ENCODE measurements around the gene PARVA. TPM values are rescaled to one million over a fixed set of nuclear protein-coding genes. Genes with fewer than 3 reads are reported as not detected.

Gene PARVA
- total RNA-seq, 1 experiment from 2014 or later, result 43.9 TPM

GRCh38 chr11:12494699-12495098 is 117.3 kb downstream of the PARVA start:
- no peak overlapping the region for H3K27ac ChIP-seq
- no peak for DNase-seq

GRCh38 chr11:12496181-12497025 is 119.0 kb downstream of the PARVA start:
- peak overlapping the region; percentile 21; the same call in 1 of the 2 replicates for H3K27ac ChIP-seq
- peaks cover 3% of the 10 kb centered on the region for H3K4me1 ChIP-seq
- DNase-seq, result peak; percentile 48 to 50
- H3K4me3 ChIP-seq, result no peak overlapping the region
- H3K36me3 ChIP-seq, result peaks cover 14% of the 10 kb centered on the region
- H3K9me3 ChIP-seq (replicated peaks), result no peaks in the 10 kb centered on the region; the same call in 1 of the 2 replicates
- no peaks in the 10 kb centered on the region for H3K27me3 ChIP-seq

More at GRCh38 chr11:12494699-12495098, 117.3 kb downstream of the PARVA start:
- Histone ChIP-seq H3K9me3 (replicated peaks) (no peaks in the 10 kb centered on the region; the same call in 1 of the 2 replicates), H3K4me1 (peaks cover 3% of the 10 kb centered on the region), H3K27me3 (no peaks in the 10 kb centered on the region), H3K4me3 (no peak overlapping the region), H3K36me3 (peaks cover 13% of the 10 kb centered on the region)

GRCh38 chr11:12497431-12497830 is 120.1 kb downstream of the PARVA start:
- DNase-seq, result no peak
- no peaks in the 10 kb centered on the region; the same call in 1 of the 2 replicates for H3K9me3 ChIP-seq (replicated peaks)
- H3K4me1 ChIP-seq, result peaks cover 3% of the 10 kb centered on the region
- no peaks in the 10 kb centered on the region for H3K27me3 ChIP-seq
- no peak overlapping the region for H3K27ac ChIP-seq
- H3K4me3 ChIP-seq, result no peak overlapping the region
- peaks cover 16% of the 10 kb centered on the region for H3K36me3 ChIP-seq

GRCh38 chr11:12499071-12499470 is 121.7 kb downstream of the PARVA start:
- H3K9me3 ChIP-seq (replicated peaks), result no peaks in the 10 kb centered on the region; the same call in 1 of the 2 replicates
- no peak for DNase-seq
- H3K36me3 ChIP-seq, result peaks cover 16% of the 10 kb centered on the region
- no peak overlapping the region for H3K27ac ChIP-seq
- H3K4me3 ChIP-seq, result no peak overlapping the region
- peaks cover 3% of the 10 kb centered on the region for H3K4me1 ChIP-seq
- H3K27me3 ChIP-seq, result no peaks in the 10 kb centered on the region

GRCh38 chr11:12502046-12502445 is 124.7 kb downstream of the PARVA start:
- peaks cover 22% of the 10 kb centered on the region for H3K36me3 ChIP-seq
- no peak for DNase-seq
- H3K27me3 ChIP-seq, result no peaks in the 10 kb centered on the region
- no peak overlapping the region for H3K27ac ChIP-seq
- H3K9me3 ChIP-seq (replicated peaks), result no peaks in the 10 kb centered on the region
- H3K4me1 ChIP-seq, result no peaks in the 10 kb centered on the region
- no peak overlapping the region for H3K4me3 ChIP-seq

- Histone ChIP-seq H3K27ac (no peak overlapping the region), H3K36me3 (peaks cover 19% of the 10 kb centered on the region)
- peak in 1 of 2 experiments; percentile 23 for DNase-seq
Measured at GRCh38 chr11:12503039-12503484, 125.7 kb downstream of the PARVA start.

GRCh38 chr11:12503886-12504285 is 126.5 kb downstream of the PARVA start:
- no peak overlapping the region for H3K27ac ChIP-seq
- no peak overlapping the region for H3K4me3 ChIP-seq
- peaks cover 24% of the 10 kb centered on the region for H3K36me3 ChIP-seq
- H3K9me3 ChIP-seq (replicated peaks), result no peaks in the 10 kb centered on the region
- no peaks in the 10 kb centered on the region for H3K27me3 ChIP-seq
- no peak for DNase-seq
- H3K4me1 ChIP-seq, result no peaks in the 10 kb centered on the region

More at GRCh38 chr11:12503039-12503484, 125.7 kb downstream of the PARVA start:
- Histone ChIP-seq H3K4me1 (no peaks in the 10 kb centered on the region), H3K4me3 (no peak overlapping the region), H3K27me3 (no peaks in the 10 kb centered on the region), H3K9me3 (replicated peaks) (no peaks in the 10 kb centered on the region)

- DNase-seq, result no peak
- no peaks in the 10 kb centered on the region for H3K27me3 ChIP-seq
- H3K27ac ChIP-seq, result no peak overlapping the region
- no peak overlapping the region for H3K4me3 ChIP-seq
- no peaks in the 10 kb centered on the region for H3K9me3 ChIP-seq (replicated peaks)
- H3K36me3 ChIP-seq, result peaks cover 27% of the 10 kb centered on the region
- no peaks in the 10 kb centered on the region for H3K4me1 ChIP-seq
Measured at GRCh38 chr11:12505183-12505582, 127.8 kb downstream of the PARVA start.

GRCh38 chr11:12506404-12506921 is 129.1 kb downstream of the PARVA start:
- Histone ChIP-seq H3K4me3 (no peak overlapping the region), H3K4me1 (no peaks in the 10 kb centered on the region), H3K27me3 (no peaks in the 10 kb centered on the region), H3K36me3 (peaks cover 23% of the 10 kb centered on the region), H3K27ac (no peak overlapping the region), H3K9me3 (replicated peaks) (no peaks in the 10 kb centered on the region)
- no peak for DNase-seq

GRCh38 chr11:12507391-12507790 is 130.0 kb downstream of the PARVA start:
- peaks cover 22% of the 10 kb centered on the region for H3K36me3 ChIP-seq
- no peaks in the 10 kb centered on the region for H3K4me1 ChIP-seq
- no peaks in the 10 kb centered on the region for H3K9me3 ChIP-seq (replicated peaks)
- H3K27ac ChIP-seq, result no peak overlapping the region
- H3K4me3 ChIP-seq, result no peak overlapping the region
- no peak for DNase-seq
- no peaks in the 10 kb centered on the region for H3K27me3 ChIP-seq

GRCh38 chr11:12508151-12508751 is 130.9 kb downstream of the PARVA start:
- H3K27ac ChIP-seq, result no peak overlapping the region
- H3K4me1 ChIP-seq, result no peaks in the 10 kb centered on the region
- H3K27me3 ChIP-seq, result no peaks in the 10 kb centered on the region
- peaks cover 22% of the 10 kb centered on the region for H3K36me3 ChIP-seq
- no peak overlapping the region for H3K4me3 ChIP-seq
- no peaks in the 10 kb centered on the region for H3K9me3 ChIP-seq (replicated peaks)
- no peak for DNase-seq

- H3K36me3 ChIP-seq, result peaks cover 19% of the 10 kb centered on the region
Measured at GRCh38 chr11:12509371-12509770, 132.0 kb downstream of the PARVA start.

GRCh38 chr11:12512132-12512531 is 134.8 kb downstream of the PARVA start:
- H3K9me3 ChIP-seq (replicated peaks), result no peaks in the 10 kb centered on the region
- H3K36me3 ChIP-seq, result peaks cover 7% of the 10 kb centered on the region
- H3K27ac ChIP-seq, result no peak overlapping the region
- no peak for DNase-seq
- no peak overlapping the region for H3K4me3 ChIP-seq
- H3K4me1 ChIP-seq, result peaks cover 5% of the 10 kb centered on the region; the same call in 1 of the 2 replicates
- no peaks in the 10 kb centered on the region for H3K27me3 ChIP-seq

More at GRCh38 chr11:12509371-12509770, 132.0 kb downstream of the PARVA start:
- Histone ChIP-seq H3K27ac (no peak overlapping the region), H3K4me3 (no peak overlapping the region), H3K9me3 (replicated peaks) (no peaks in the 10 kb centered on the region), H3K4me1 (no peaks in the 10 kb centered on the region), H3K27me3 (no peaks in the 10 kb centered on the region)
- DNase-seq, result no peak

GRCh38 chr11:12512826-12513395 is 135.5 kb downstream of the PARVA start:
- H3K4me3 ChIP-seq, result no peak overlapping the region
- DNase-seq, result no peak
- peaks cover 5% of the 10 kb centered on the region; the same call in 1 of the 2 replicates for H3K4me1 ChIP-seq
- H3K27ac ChIP-seq, result no peak overlapping the region
- peaks cover 7% of the 10 kb centered on the region for H3K36me3 ChIP-seq
- H3K9me3 ChIP-seq (replicated peaks), result no peaks in the 10 kb centered on the region
- H3K27me3 ChIP-seq, result no peaks in the 10 kb centered on the region

Measured in SJCRH30 (cell line).